ENCODE measurements around the gene VCX2. TPM values are rescaled to one million over a fixed set of nuclear protein-coding genes. Genes with fewer than 3 reads are reported as not detected.

Gene VCX2
- total RNA-seq = not detected in 2 replicates

DNA sequence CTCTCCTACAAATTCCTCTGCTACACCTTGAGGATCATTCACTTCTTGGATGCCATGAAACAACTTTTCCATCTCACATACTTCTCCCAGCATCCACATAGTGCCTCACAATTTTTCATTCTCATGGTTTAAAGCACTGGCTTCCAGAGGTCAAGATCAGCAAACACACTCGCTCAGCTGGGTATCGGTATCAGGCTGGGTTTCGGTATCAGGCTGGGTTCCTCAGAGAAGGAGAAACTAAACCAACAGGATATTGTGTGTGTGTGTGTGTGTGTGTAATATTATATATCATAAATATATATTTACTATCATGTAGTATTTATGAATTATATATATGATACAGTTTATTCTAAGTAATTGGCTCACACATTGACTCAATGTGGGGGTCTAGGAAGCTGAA, at the start of gene VCX2:
VCX2 (minus strand) TSS at position 99 of the 400 bp plus-strand sequence. CDS start 624 bp downstream, outside the sequence.

Other genes with a start within 250 kb of the VCX2 start
- 14.3 and 14.6 TPM in 2 replicates for gene PNPLA4, start 243.9 kb downstream of the VCX2 start, total RNA-seq